ENCODE results near the gene MAP7. TPM values are rescaled to one million over a fixed set of nuclear protein-coding genes. Genes with fewer than 3 reads are reported as not detected.
A peak's percentile ranks its signal among the peaks of the same experiment; 100 is the strongest.

MAP7 gene
- total RNA-seq, 1 experiment from 2014 or later, result 1.7 TPM

DNA sequence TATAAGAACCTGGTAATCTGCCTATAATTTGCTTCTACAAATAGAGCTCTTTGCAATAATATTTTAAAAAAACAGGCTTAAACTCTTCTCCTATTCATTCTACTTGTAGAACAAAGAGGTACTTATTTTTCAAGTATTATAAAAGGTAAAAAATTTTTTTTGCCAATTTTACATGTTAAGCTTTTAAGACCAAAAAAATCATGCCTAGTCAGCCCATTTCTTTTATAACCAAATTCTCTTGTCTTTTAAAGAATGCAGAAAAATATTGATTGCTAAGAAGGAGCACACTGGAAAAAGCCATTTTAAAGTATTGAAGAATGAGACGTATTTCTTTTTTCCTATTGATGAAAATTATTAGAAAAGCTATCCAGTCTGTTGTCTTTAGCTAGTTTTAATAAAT is 206.5 kb downstream of the MAP7 start:
- DNase-seq (ENCODE audit: low read depth), result no peak

DNA sequence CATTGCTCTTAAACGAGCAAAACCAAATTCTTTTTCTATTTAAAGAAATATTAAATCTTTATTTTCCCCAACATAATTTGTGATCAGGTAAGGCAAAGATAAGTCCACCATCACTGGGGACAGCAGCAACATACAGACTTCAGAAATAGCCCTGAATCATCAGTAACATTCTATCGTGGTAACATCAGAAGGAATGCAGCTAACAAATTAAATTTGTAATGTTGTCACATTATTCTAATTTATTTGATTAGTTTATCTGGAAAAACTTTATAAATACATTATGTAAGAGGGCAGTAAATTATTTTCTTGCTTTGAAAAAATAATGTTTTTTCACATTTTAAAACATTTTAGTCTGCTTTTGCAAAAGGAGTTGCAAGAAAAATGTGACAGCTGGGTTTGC is 206.9 kb downstream of the MAP7 start:
- no peak for DNase-seq (ENCODE audit: low read depth)

DNA sequence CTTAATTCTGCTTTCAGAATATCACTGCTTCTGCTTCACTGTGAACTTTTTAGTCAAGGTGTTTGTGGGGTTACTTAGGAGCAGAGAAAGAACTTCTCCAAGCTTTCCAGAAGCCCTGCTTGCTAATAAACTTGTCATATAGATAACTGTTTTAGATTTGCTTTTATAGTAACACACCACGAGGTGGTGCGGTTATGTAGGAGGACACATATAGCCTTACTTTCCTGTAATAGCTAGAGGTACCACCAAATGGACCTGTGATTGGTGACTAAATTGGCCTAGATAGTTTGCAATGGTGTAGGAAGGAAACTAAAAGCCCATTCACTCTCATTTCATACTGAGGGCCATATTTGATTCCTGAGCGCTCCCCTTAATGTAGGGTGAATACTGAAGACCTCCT is 208.3 kb downstream of the MAP7 start:
- peak; percentile 39 for DNase-seq (ENCODE audit: low read depth)

DNA sequence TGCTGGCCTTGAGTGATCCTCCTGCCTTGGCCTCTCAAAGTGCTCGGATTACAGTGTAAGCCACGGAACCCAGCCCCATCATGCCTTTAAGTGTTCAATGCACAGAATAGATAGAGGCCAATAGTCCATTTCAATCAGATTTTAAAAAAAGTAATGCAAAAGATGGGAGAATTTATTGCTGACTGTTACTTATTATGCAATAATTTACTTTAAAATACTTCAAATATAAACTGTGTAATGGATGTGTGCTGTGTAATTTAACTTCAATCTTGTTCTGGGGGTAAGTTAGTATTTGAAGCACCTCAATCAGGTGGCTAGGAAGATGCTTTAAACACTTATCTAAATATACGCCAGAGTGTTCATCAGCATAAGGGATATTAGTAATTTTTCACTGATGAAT is 208.9 kb downstream of the MAP7 start:
- DNase-seq (ENCODE audit: low read depth), result no peak

DNA sequence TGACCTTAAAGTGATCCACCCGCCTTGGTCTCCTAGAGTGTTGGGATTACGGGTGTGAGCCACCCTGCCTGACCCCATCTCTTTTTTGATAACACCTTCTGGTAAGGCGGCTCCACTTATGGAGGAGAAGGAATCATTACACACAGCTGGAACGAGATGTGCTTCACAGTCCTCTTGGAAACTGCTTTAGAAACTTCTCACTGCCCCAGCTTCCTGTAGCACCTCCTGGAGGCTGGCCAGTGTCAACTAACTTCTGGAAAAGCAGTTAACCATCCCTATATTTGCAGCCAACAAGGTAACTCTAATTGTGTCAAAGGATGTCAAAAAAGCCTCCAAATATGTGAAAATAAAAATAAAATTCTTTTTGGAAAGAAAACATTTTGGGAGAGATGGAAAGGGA is 211.7 kb downstream of the MAP7 start:
- DNase-seq (ENCODE audit: low read depth), result no peak

DNA sequence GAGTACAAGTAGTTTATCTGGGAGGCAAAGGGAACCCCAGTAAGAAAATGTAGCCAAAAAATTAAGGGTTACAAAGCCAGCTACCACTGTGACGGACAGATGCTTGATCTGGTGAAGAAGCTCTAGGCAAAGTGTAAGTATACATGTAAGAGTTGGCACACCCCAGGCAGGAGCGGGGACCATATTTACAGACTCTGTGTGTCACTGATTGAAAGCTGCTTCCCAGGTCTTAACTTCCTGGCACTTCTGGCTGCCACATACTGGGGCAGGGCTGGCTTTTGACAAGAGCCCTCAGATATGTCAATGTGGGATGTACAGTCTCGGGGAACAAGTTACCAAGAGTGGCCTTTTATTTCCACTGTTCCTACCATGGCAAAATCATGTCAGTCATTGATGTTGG is 212.6 kb downstream of the MAP7 start:
- no peak for DNase-seq (ENCODE audit: low read depth)

DNA sequence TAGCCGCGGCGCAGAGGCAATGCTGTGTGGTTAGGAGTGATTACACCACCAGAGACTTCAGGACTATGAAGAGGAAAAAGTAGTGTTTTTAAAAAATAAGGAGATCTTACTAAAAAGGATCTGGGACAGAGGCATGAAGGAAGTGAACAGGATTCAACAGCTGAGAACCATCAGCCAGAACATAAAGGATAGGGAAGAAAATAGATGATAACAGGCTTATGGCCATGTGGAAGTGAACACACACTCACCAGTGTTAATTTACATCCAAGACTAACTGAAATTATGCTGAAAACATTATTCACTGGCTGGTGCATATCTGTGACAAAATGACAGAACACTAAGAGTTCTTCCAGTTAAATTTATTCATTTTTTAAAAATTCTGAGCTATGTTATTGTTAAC is 213.1 kb downstream of the MAP7 start:
- no peak for DNase-seq (ENCODE audit: low read depth)

DNA sequence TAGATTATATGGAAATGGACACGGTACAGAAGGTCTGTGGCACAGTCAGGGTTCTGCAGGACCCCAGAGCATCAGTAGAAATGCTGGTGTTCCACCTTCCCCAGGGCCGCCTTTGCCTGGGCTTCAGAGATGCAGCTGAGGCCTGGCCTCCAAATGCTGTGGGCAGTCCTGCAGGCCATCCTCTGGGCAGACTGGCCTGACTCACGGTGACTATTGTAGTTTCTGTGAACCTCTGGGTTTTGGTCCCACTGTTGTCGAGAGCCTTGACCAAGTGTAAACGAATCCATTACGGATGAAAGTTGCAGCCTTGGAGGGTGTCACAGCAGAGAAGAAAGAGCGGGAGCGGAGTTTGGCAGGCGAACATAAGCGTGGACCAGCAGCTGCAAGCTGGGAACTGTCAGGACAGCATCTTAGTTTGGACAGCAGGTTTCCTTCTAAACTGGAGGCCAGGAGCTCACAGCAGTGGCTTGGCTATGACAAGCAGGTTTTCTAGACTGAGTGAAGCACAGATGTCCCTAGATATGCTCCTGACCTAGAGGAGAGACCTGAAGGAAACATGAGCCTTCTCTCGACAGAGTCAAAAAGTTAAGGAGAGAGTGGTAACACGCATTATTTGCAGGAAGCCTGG is 214.4 kb downstream of the MAP7 start:
- no peak for DNase-seq (ENCODE audit: low read depth)

DNA sequence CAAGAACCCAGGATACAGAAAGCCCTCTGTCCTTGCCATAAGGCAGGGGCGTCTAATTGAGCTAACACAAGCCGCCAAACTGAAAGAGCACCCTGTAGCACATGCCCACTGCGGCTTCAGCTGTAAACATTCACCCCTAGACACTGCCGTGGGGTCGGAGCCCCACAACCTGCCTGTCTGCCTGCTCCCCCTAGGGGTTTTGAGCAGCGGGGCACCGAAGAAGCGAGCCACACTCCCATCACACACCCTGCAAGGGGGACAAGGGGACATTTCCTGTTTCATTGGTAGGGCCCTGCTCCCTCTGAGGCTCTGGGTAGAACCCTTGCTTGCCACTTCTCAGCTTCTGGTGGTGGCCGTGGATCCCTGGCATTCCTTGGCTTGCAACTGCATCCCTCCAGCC is 215.4 kb downstream of the MAP7 start:
- DNase-seq (ENCODE audit: low read depth), result no peak

DNA sequence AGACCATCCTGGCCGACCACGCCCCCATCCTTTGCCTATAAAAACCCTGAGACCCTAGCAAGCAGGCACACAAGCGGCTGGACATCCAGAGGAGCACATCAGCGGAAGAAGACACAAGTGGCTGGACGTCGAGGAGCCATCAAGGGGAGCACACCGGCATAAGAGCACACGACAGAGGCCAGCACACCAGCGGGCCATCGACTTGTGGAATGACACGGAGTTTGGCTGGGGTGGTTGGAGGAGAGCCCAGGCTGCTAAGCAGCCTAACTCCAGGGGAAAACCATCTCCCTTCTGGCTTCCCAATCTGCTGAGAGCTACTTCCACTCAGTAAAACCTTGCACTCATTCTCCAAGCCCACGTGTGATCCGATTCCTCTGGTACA is 215.8 kb downstream of the MAP7 start:
- DNase-seq (ENCODE audit: low read depth), result no peak

DNA sequence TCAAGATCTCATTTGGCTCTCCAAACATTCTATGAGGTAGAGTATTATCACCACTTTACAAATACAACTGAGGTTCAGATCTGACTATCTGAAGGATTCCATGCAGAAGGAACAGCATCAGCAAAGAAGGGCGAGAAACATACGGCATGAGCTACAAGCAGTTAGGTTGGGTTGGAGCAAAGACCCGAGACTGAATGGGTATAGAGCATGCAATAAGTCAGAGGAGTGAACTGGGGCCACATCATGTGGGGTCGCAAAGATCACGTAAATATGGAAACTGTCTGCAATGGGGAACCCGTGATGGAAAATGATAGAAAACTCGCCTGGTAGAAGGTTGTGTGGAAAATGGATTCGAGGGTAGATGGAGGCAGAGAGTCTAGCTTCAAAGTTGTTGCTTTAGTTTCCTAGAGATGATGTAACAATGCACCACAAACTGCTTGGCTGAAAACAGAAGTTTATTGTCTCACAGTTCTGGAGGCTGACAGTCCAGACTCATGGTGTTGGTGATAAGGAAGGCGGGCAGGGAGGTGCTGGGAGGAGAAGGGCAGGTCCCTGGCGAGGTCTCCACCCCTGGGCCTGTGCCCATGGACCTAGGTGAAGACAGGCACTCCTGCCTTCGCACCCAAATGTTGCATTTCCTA is 216.3 kb downstream of the MAP7 start:
- DNase-seq (ENCODE audit: low read depth), result no peak

DNA sequence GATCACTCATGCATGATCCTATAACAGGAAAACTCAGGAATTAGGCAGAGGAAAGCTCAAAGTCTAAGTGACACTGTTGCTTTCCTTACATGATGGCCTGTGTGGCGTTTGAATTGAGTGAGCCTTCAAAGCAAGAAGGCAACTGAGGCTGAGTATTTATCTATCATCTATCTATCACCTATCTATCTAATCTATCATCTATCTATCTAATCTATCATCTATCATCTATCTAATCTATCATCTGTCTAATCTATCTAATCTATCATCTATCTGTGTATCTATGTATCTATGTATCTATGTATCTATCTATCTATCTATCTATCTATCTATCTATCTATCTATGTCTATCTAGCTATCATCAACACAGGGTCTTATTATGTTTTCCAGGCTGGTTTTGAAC is 218.8 kb downstream of the MAP7 start:
- no peak for DNase-seq (ENCODE audit: low read depth)

DNA sequence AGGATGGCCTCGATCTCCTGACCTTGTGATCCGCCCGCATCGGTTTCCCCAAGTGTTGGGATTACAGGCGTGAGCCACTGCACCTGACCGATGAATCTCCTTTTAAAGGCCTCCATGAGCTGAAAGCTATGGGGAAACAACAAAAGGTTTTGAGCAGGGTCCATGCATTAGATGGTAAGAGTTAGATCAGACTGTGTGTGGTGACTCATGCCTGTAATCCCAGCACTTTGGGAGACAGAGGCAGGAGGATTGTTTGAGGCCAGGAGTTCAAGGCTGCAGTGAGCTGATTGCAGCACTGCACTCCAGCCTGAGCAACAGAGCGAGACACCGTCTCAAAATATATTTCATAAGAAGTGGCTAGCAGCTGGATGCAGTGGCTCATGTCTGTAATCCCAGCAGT is 219.6 kb downstream of the MAP7 start:
- no peak for DNase-seq (ENCODE audit: low read depth)

DNA sequence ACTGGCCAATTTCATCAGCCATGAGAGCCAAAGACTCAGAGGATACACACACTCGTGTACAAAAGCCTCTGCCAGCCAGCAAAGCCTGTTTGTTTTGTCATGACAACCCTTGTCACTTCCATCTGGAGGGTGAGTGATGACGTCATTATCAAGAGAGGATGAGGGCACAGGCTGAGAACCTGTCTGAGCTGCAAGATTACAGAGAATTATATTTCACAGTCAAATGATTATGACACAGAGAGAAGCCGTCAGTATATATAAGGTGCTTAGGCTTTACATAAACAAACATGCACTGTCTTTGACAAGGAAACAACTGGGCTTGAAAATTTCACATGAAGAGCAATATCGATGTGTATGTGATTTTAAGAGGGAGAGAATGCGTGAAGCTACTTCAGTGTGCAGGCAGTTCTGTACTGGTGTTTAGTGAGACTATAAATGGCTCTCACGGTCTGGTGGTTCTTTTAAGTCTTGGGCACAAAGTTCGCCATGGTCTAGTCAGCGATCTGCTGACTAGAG is 224.1 kb downstream of the MAP7 start:
- peak; percentile 25 for DNase-seq (ENCODE audit: low read depth)

DNA sequence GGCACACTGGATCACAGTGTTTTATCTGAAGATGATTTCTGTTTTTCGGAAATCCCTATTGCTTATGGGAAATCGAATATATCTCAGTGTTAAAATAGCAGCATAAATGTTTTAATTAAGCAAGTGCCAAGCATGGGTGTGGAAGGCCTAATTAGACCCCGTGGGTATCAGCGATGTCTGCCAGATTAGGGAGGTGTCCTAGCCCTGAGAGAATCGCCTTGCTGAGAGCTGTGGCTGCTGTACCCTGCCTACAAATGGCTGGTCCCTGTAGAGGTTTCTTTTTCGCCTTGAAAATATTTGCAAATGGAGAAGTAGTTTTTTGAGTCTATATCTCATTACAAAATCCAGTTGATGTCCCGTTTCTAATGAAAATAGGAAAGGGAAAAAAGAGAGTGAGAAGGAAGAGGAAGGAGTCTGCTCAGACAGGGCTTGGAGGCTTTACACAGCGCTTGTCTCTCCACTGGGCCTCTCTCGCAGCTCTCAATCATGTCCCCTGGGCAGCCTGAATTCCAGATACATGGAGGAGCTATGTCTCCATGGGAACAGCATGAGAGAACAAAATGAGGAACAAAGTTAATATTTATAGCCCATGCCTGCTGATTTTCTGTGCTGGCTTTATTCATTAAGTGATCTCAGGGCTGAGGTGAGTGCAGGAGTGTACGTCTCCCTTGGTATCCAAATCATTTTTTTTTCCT is 225.4 kb downstream of the MAP7 start:
- no peak for DNase-seq (ENCODE audit: low read depth)

DNA sequence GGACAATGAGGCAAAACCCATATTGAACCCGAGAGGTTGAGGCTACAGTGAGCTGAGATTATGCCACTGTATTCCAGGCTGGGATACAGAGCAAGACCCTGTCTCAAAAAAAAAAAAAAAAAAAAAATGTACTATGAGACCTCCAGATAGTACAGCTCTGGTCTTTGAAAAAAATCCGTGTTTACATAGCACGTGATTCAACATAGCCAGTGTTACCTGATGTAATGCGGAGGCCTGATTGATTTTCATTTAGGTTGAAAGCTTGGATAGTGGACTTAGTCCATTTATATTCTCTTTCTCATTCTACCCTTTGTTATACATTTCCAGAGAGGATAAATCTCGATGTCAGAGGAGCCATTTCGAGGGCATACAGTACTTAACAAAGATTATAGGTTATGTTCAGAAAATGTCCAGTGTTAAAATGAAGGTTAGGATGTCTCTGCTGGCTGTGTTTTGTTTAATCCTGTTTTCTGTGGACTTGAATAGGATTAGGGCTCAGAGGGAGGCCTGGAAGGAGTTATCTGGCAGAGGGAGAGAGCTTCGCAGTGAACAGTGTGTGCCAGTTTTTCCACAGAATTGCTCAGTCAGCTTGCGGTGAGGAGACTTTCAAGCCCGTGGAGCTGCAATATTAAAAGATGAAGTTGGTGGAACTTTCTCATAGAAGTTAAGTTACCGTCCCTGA is 226.7 kb downstream of the MAP7 start:
- no peak for DNase-seq (ENCODE audit: low read depth)

DNA sequence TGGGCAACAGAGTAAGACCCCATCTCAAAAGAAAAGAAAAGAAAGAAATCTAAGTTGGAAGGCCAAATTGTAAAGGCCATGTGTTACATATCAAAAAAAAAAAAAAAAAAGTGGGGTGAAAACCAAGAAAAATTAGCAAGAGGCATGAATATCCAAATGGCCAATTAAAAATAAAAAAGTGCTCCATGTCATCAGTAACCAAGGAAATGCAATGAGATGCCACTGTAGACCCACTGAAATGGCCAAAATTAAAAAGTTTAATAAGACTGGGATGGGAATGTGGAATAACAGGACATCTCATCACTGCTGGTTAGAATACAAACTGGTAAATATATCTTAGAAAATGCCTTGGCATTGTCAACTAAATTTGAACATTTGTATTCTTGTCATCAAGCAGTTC is 230.5 kb downstream of the MAP7 start:
- DNase-seq (ENCODE audit: low read depth), result no peak

DNA sequence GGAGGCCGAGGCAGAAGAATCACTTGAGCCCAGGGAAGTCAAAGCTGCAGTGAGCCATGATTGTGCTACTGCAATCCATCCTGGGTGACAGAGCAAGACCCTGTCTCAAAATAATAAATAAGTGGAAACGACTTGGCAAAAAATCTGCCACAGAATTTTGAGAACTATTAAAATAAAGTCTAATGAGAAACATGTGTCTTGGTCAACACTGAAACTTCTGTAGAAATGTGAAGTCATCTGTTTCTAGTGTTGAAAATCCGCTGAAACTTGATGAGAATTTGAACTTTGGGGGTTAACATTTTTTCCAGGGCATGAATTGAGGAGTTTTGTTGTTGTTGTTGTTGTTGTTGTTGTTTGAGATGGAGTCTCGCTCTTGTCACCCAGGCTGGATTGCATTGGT is 231.5 kb downstream of the MAP7 start:
- DNase-seq (ENCODE audit: low read depth), result no peak

DNA sequence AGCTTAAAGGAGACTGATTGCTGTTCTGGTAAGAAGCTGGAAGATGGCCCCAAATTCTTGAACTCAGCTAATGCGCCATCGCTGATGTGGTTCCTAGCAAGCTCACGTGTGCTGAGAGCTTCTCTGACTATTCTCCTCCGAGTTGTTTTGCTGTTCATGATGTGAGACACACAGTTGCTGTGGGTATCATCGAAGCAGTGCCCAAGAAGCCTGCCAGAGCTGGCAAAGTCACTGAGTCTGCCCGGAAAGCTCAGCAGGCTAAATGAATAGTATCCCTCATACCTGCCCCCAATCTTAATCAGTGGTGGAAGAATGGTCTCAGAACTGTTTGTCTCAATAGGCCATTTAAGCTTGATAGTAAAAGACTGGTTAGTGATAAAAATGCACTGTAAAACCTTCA is 232.3 kb downstream of the MAP7 start:
- no peak for DNase-seq (ENCODE audit: low read depth)

DNA sequence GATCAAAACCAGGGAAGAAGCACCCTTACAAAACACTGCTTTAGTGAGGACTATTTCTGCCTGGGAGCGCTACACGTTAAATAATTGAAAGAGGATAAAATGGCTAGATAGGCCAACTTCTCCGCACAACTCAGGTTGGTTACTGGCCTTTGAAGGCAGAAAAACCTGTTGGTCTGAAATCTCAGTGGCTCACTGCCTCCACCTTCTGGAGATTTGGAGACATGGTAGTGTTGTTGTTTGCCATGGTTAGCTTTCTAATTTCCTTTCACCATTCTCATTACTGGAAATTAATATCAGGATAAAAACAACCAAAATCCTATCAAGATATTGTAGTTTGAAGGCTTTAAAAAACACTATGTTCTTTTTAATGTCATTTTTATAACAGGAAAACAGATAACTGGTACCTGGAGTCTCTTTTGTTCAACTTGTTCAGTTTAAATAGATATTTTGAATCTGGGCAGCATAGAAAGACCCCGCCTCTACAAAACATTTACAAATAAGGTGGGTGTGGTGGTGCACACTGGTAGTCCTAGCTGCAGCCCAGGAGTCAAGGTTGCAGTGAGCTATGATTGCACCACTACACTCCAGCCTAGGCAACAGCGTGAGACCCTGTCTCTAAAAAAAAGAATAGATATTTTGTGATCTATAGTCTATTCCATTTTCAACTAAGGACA is 233.1 kb downstream of the MAP7 start:
- DNase-seq (ENCODE audit: low read depth), result peak; percentile 40

DNA sequence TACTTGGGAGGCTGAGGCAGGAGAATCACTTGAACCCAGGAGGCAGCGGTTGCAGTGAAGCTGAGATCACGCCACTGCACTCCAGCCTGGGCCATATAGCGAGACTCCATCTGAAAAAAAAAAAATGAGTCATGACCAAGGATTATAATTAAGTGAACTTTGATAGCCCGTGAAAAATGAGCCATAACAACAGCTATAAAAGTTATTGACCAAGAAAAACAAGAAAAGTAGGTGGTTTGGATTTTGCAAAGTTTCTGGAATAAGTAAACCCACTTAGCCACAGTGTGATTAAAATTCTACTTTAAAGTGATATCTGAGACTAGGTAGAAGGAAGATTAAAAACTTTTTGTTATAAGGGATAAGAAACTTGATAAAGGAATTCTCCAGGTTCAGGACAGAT is 234.6 kb downstream of the MAP7 start:
- DNase-seq (ENCODE audit: low read depth), result no peak

DNA sequence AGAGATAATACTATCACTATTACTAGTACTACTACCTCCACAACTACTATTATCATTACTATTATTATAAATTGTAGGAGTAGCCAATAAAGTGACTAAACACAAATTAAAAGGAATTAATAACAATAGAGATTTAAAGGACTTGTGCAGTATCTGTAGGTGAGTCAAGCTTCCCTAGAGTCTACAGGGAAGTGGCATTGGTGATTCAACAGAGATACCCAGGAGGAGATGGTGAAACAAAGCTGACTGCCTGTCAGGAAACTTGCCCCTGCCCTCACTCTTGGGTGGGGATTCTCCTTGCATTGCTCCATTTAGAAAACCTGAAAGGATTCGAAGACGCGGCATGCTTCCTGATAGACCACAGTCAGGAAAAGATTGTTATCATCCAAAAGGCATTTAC is 237.2 kb downstream of the MAP7 start:
- DNase-seq (ENCODE audit: low read depth), result no peak
